ENCODE results near the gene COL6A2.

COL6A2 gene

GRCh38 chr21:46154955-46155513 is 57.1 kb downstream of the COL6A2 start:
- peaks cover 13% of the 10 kb centered on the region for H3K4me1 ChIP-seq (ENCODE audit: control insufficient read depth, insufficient read depth, low read length)
- no peak overlapping the region for H3K9ac ChIP-seq (ENCODE audit: low read depth, low read length)
- no peaks in the 10 kb centered on the region for H3K9me3 ChIP-seq (replicated peaks; ENCODE audit: low read length)
- H3K4me2 ChIP-seq (ENCODE audit: low read length): no peak overlapping the region
- H3K4me3 ChIP-seq (ENCODE audit: low read length): no peak overlapping the region
- no peaks in the 10 kb centered on the region for H3K27me3 ChIP-seq (ENCODE audit: control insufficient read depth, insufficient read depth, low read length)
- H3K36me3 ChIP-seq (ENCODE audit: insufficient read depth, low read length): peaks cover 3% of the 10 kb centered on the region

GRCh38 chr21:46155514-46156377 is 57.8 kb downstream of the COL6A2 start, which contains the start of gene FTCD:
TSS of gene FTCD (minus strand) at chr21:46155579. CDS start at chr21:46155523, 56 bp downstream.
- H3K4me3 ChIP-seq (ENCODE audit: low read length): no peak within 1 kb of the TSS
- no peak within 1 kb of the TSS for H3K9ac ChIP-seq (ENCODE audit: low read depth, low read length)
- peaks cover 4% of the 10 kb centered on the region for H3K36me3 ChIP-seq (ENCODE audit: insufficient read depth, low read length)
- H3K27me3 ChIP-seq (ENCODE audit: control insufficient read depth, insufficient read depth, low read length): no peaks in the 10 kb centered on the region
- H3K4me2 ChIP-seq (ENCODE audit: low read length): no peak within 1 kb of the TSS
- peaks cover 13% of the 10 kb centered on the region for H3K4me1 ChIP-seq (ENCODE audit: control insufficient read depth, insufficient read depth, low read length)
- no peaks in the 10 kb centered on the region for H3K9me3 ChIP-seq (replicated peaks; ENCODE audit: low read length)

GRCh38 chr21:46156378-46156645 is 58.4 kb downstream of the COL6A2 start:
- no peak overlapping the region for H3K9ac ChIP-seq (ENCODE audit: low read depth, low read length)
- peaks cover 4% of the 10 kb centered on the region for H3K36me3 ChIP-seq (ENCODE audit: insufficient read depth, low read length)
- no peak overlapping the region for H3K4me2 ChIP-seq (ENCODE audit: low read length)
- no peaks in the 10 kb centered on the region for H3K27me3 ChIP-seq (ENCODE audit: control insufficient read depth, insufficient read depth, low read length)
- no peak overlapping the region for H3K4me3 ChIP-seq (ENCODE audit: low read length)
- peaks cover 13% of the 10 kb centered on the region for H3K4me1 ChIP-seq (ENCODE audit: control insufficient read depth, insufficient read depth, low read length)
- H3K9me3 ChIP-seq (replicated peaks; ENCODE audit: low read length): no peaks in the 10 kb centered on the region

GRCh38 chr21:46156678-46157077 is 58.8 kb downstream of the COL6A2 start:
- Histone ChIP-seq H3K4me3 (ENCODE audit: low read length) (no peak overlapping the region), H3K4me1 (ENCODE audit: control insufficient read depth, insufficient read depth, low read length) (peaks cover 13% of the 10 kb centered on the region), H3K4me2 (ENCODE audit: low read length) (no peak overlapping the region), H3K36me3 (ENCODE audit: insufficient read depth, low read length) (peaks cover 4% of the 10 kb centered on the region), H3K9ac (ENCODE audit: low read depth, low read length) (no peak overlapping the region), H3K27me3 (ENCODE audit: control insufficient read depth, insufficient read depth, low read length) (no peaks in the 10 kb centered on the region), H3K9me3 (replicated peaks; ENCODE audit: low read length) (no peaks in the 10 kb centered on the region)

GRCh38 chr21:46157396-46157986 is 59.6 kb downstream of the COL6A2 start:
- Histone ChIP-seq H3K9me3 (replicated peaks; ENCODE audit: low read length) (no peaks in the 10 kb centered on the region), H3K4me1 (ENCODE audit: control insufficient read depth, insufficient read depth, low read length) (peaks cover 11% of the 10 kb centered on the region), H3K9ac (ENCODE audit: low read depth, low read length) (no peak overlapping the region), H3K4me3 (ENCODE audit: low read length) (no peak overlapping the region), H3K4me2 (ENCODE audit: low read length) (no peak overlapping the region), H3K36me3 (ENCODE audit: insufficient read depth, low read length) (peaks cover 4% of the 10 kb centered on the region), H3K27me3 (ENCODE audit: control insufficient read depth, insufficient read depth, low read length) (no peaks in the 10 kb centered on the region)

- no peak overlapping the region for H3K9ac ChIP-seq (ENCODE audit: low read depth, low read length)
- H3K36me3 ChIP-seq (ENCODE audit: insufficient read depth, low read length): peaks cover 4% of the 10 kb centered on the region
- no peak overlapping the region for H3K4me3 ChIP-seq (ENCODE audit: low read length)
- H3K4me1 ChIP-seq (ENCODE audit: control insufficient read depth, insufficient read depth, low read length): peaks cover 6% of the 10 kb centered on the region
- H3K9me3 ChIP-seq (replicated peaks; ENCODE audit: low read length): no peaks in the 10 kb centered on the region
- H3K27me3 ChIP-seq (ENCODE audit: control insufficient read depth, insufficient read depth, low read length): no peaks in the 10 kb centered on the region
- no peak overlapping the region for H3K4me2 ChIP-seq (ENCODE audit: low read length)
Observed at GRCh38 chr21:46157987-46158451, 60.1 kb downstream of the COL6A2 start.

GRCh38 chr21:46158666-46159300 is 60.9 kb downstream of the COL6A2 start:
- H3K4me1 ChIP-seq (ENCODE audit: control insufficient read depth, insufficient read depth, low read length): no peaks in the 10 kb centered on the region
- no peaks in the 10 kb centered on the region for H3K9me3 ChIP-seq (replicated peaks; ENCODE audit: low read length)
- no peak overlapping the region for H3K4me2 ChIP-seq (ENCODE audit: low read length)
- no peaks in the 10 kb centered on the region for H3K27me3 ChIP-seq (ENCODE audit: control insufficient read depth, insufficient read depth, low read length)
- no peak overlapping the region for H3K4me3 ChIP-seq (ENCODE audit: low read length)
- peaks cover 4% of the 10 kb centered on the region for H3K36me3 ChIP-seq (ENCODE audit: insufficient read depth, low read length)
- H3K9ac ChIP-seq (ENCODE audit: low read depth, low read length): no peak overlapping the region

- no peaks in the 10 kb centered on the region for H3K9me3 ChIP-seq (replicated peaks; ENCODE audit: low read length)
- H3K4me2 ChIP-seq (ENCODE audit: low read length): no peak overlapping the region
- H3K9ac ChIP-seq (ENCODE audit: low read depth, low read length): no peak overlapping the region
- H3K4me3 ChIP-seq (ENCODE audit: low read length): no peak overlapping the region
- H3K36me3 ChIP-seq (ENCODE audit: insufficient read depth, low read length): peaks cover 4% of the 10 kb centered on the region
- no peaks in the 10 kb centered on the region for H3K4me1 ChIP-seq (ENCODE audit: control insufficient read depth, insufficient read depth, low read length)
- no peaks in the 10 kb centered on the region for H3K27me3 ChIP-seq (ENCODE audit: control insufficient read depth, insufficient read depth, low read length)
Observed at GRCh38 chr21:46159390-46159789, 61.5 kb downstream of the COL6A2 start.

- H3K4me1 ChIP-seq (ENCODE audit: control insufficient read depth, insufficient read depth, low read length): no peaks in the 10 kb centered on the region
- H3K4me2 ChIP-seq (ENCODE audit: low read length): no peak overlapping the region
- peaks cover 4% of the 10 kb centered on the region for H3K36me3 ChIP-seq (ENCODE audit: insufficient read depth, low read length)
- H3K27me3 ChIP-seq (ENCODE audit: control insufficient read depth, insufficient read depth, low read length): no peaks in the 10 kb centered on the region
- H3K9ac ChIP-seq (ENCODE audit: low read depth, low read length): no peak overlapping the region
- H3K4me3 ChIP-seq (ENCODE audit: low read length): no peak overlapping the region
- no peaks in the 10 kb centered on the region for H3K9me3 ChIP-seq (replicated peaks; ENCODE audit: low read length)
Observed at GRCh38 chr21:46159841-46160656, 62.1 kb downstream of the COL6A2 start.

GRCh38 chr21:46160657-46160906 is 62.7 kb downstream of the COL6A2 start:
- no peak overlapping the region for H3K4me2 ChIP-seq (ENCODE audit: low read length)
- no peaks in the 10 kb centered on the region for H3K9me3 ChIP-seq (replicated peaks; ENCODE audit: low read length)
- peaks cover 4% of the 10 kb centered on the region for H3K36me3 ChIP-seq (ENCODE audit: insufficient read depth, low read length)
- H3K4me3 ChIP-seq (ENCODE audit: low read length): no peak overlapping the region
- H3K9ac ChIP-seq (ENCODE audit: low read depth, low read length): no peak overlapping the region
- H3K27me3 ChIP-seq (ENCODE audit: control insufficient read depth, insufficient read depth, low read length): no peaks in the 10 kb centered on the region
- no peaks in the 10 kb centered on the region for H3K4me1 ChIP-seq (ENCODE audit: control insufficient read depth, insufficient read depth, low read length)

All from skeletal muscle satellite cell (primary cell).